Endothelial cell of umbilical vein (primary cell): ENCODE measurements around the gene LDHAL6B. TPM values are rescaled to one million over a fixed set of nuclear protein-coding genes. Genes with fewer than 3 reads are reported as not detected.

Experiments
- BruUV-seq: library from RNA; stranded (reverse); fragments of 400-500 nt; replicated peaks from 2 replicates; lab custom pipeline; 2021; lab: Mats Ljungman, UMichigan
- CTCF ChIA-PET: fragments of 300-600, 350-600 bp; sonication (Branson Sonifier 250); formaldehyde crosslinking; loops from one replicate; lab custom pipeline; 2021; ENCODE audit warnings: antibody characterized with exemption, inconsistent platforms; lab: Charles Lee
- POLR2A ChIA-PET: fragments of 300-600, 350-600 bp; sonication (Branson Sonifier 250); formaldehyde crosslinking; loops from one replicate; lab custom pipeline; 2021; ENCODE audit warnings: antibody characterized with exemption, inconsistent platforms; lab: Charles Lee
- DNase-seq: peaks from one replicate; pipeline ENCODE4 v3.0.0-alpha.2; 2011; ENCODE audit warnings: low read depth, low spot score
- FAIRE-seq: peaks from 2 replicates; lab custom pipeline; 2011; peaks lifted over from hg19 to GRCh38; lab: Jason Lieb, UNC
- H2AFZ ChIP-seq: 2 replicates; pipeline ENCODE4 v1.6.0; 2012; ENCODE audit warnings: low read depth, low read length, control low read depth, inconsistent platforms
- H3K27ac ChIP-seq: 2 replicates; pipeline ENCODE4 v1.5.1; 2011; ENCODE audit warnings: low read depth, mild to moderate bottlenecking, control low read depth, low read length, moderate library complexity; ENCODE audit not compliant: insufficient read depth
- H3K27me3 ChIP-seq, 2 experiments: 2 replicates each; pipeline versions ENCODE4 v1.6.0 to v1.6.1; 2011; ENCODE audit warnings: low read length in 2 of 2, mixed read lengths in 1 of 2; ENCODE audit not compliant: control insufficient read depth in 2 of 2, insufficient read depth in 2 of 2
- H3K36me3 ChIP-seq, 2 experiments: 2 replicates in 1 of 2; 3 replicates in 1 of 2; pipeline ENCODE4 v1.5.1; 2011; ENCODE audit warnings: low read length in 2 of 2, mild to moderate bottlenecking in 1 of 2, moderate library complexity in 1 of 2; ENCODE audit not compliant: control insufficient read depth in 2 of 2, insufficient read depth in 2 of 2; ENCODE audit errors: extremely low read depth in 1 of 2
- H3K4me1 ChIP-seq: 3 replicates; pipeline ENCODE4 v1.5.1; 2011; ENCODE audit warnings: mild to moderate bottlenecking, low read length; ENCODE audit not compliant: control insufficient read depth, insufficient read depth; ENCODE audit errors: extremely low read depth
- H3K4me2 ChIP-seq: 2 replicates; pipeline ENCODE4 v1.6.1; 2011; ENCODE audit warnings: low read length, control low read depth, mixed read lengths; ENCODE audit not compliant: insufficient read depth
- H3K4me3 ChIP-seq, 3 experiments: fragments of 200-600 bp in 1 of 3; sonication (generic), shearing (Covaris generic) in 1 of 3; replicated peaks in 1 of 3; 2 replicates each; pipeline ENCODE4 v1.5.1; 2011 to 2016; ENCODE audit warnings: control low read depth in 3 of 3, low read length in 3 of 3, mild to moderate bottlenecking in 2 of 3, inconsistent platforms in 1 of 3, low read depth in 1 of 3, moderate library complexity in 1 of 3; ENCODE audit not compliant: insufficient read depth in 1 of 3
- H3K79me2 ChIP-seq: 2 replicates; pipeline ENCODE4 v1.6.0; 2012; ENCODE audit warnings: low read length, inconsistent platforms; ENCODE audit not compliant: control insufficient read depth, insufficient read depth
- H3K9ac ChIP-seq: replicated peaks from 2 replicates; pipeline ENCODE3; 2011; ENCODE audit warnings: low read length, control low read depth; ENCODE audit not compliant: insufficient read depth; ENCODE audit errors: extremely low read depth
- H3K9me1 ChIP-seq: replicated peaks from 3 replicates; pipeline ENCODE4 v1.6.0; 2011; ENCODE audit warnings: mild to moderate bottlenecking, low read length; ENCODE audit not compliant: control insufficient read depth, insufficient read depth; ENCODE audit errors: extremely low read depth
- H3K9me3 ChIP-seq: replicated peaks from 2 replicates; pipeline ENCODE4 v1.5.1; 2012; ENCODE audit warnings: low read length, inconsistent platforms; ENCODE audit not compliant: control insufficient read depth, insufficient read depth
- H4K20me1 ChIP-seq: replicated peaks from 2 replicates; pipeline ENCODE3; 2011; ENCODE audit warnings: mild to moderate bottlenecking, low read length; ENCODE audit not compliant: control insufficient read depth, insufficient read depth; ENCODE audit errors: extremely low read depth
- FOS ChIP-seq: IDR thresholded peaks from 2 replicates; pipeline ENCODE4 v1.6.1; 2011; ENCODE audit warnings: mild to moderate bottlenecking, low read length, moderate library complexity, borderline replicate concordance; ENCODE audit not compliant: insufficient read depth
- GATA2 ChIP-seq: IDR thresholded peaks from 2 replicates; pipeline ENCODE4 v1.7.0; 2011; ENCODE audit warnings: low read depth, mild to moderate bottlenecking, moderate library complexity, mixed read lengths, low read length; ENCODE audit not compliant: insufficient read length, insufficient read depth
- JUN ChIP-seq: IDR thresholded peaks from 2 replicates; pipeline ENCODE4 v1.6.1; 2011; ENCODE audit warnings: borderline replicate concordance, low read depth; ENCODE audit not compliant: insufficient read length, insufficient read depth
- MYC ChIP-seq: IDR thresholded peaks from one replicate; pipeline ENCODE4 v1.6.1; 2011; ENCODE audit warnings: mild to moderate bottlenecking, low read depth, low read length
- POLR2A ChIP-seq: IDR thresholded peaks from 2 replicates; pipeline ENCODE4 v1.6.1; 2012; ENCODE audit warnings: low read depth, mild to moderate bottlenecking, control low read depth, low read length
- POLR2AphosphoS5 ChIP-seq: IDR thresholded peaks from 2 replicates; pipeline ENCODE4 v1.6.1; 2012; ENCODE audit warnings: low read depth, mild to moderate bottlenecking, control low read depth, low read length, moderate library complexity; ENCODE audit not compliant: insufficient read depth
- dilution Hi-C: fragments of 300-500 bp; cut with MboI; formaldehyde crosslinking; loops from one replicate; pipeline ENCODE4 v1.15.0; 2019; ENCODE audit warnings: low sequenced_read_pairs; ENCODE audit not compliant: extremely low pct_ligation_motif_present
- intact Hi-C: fragments of 100-400 bp; cut with micrococcal nuclease; formaldehyde crosslinking; loops from one replicate; pipeline ENCODE4 v1.10.0; 2022
- polyA plus RNA-seq, 4 experiments: library from polyadenylated mRNA; depleted of rRNA in 3 of 4; stranded (reverse) in 3 of 4; unstranded in 1 of 4; fragments of >200 nt; gene quantifications; 2 replicates each; pipeline versions ENCODE4 v1.2.1 to v1.2.3, GENCODE V29; 2011 to 2012; ENCODE audit warnings: missing spikeins in 1 of 4
- total RNA-seq: library from RNA; stranded (reverse); gene quantifications from 2 replicates; pipeline ENCODE4 v1.2.3, GENCODE V29; 2021
- TF ChIP-seq, protein P1 (sequence below): IDR thresholded peaks from 2 replicates; pipeline ENCODE4 v1.6.1; 2011; ENCODE audit not compliant: insufficient read depth, insufficient read length

The LDHAL6B gene
- total and polyA plus RNA-seq, 2 donors (not counting 3 experiments of a cell fraction or from before 2014, with no cell fraction given), result not detected

DNA sequence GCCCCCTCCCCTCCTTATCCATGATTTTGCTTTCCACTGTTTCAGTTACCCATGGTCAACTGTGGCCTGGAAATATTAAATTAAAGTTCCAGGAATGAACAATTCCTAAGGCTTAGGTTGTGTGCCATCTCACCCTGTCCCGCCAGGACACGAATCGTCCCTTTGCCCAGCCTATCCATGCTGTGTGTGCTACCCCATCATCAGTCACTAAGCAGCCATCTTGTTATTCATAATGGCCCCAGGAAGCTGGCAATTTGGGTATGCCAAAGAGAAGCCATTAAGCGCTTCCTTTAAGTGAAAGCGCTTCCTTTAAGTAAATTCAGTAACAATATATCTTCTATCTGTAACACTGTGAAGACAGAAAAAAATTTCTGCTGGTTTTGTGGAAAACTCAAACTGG is 49.2 kb upstream of the LDHAL6B start:
- H3K4me1 ChIP-seq, result no peaks in the 10 kb centered on the region
- CTCF ChIA-PET, result interaction anchor here (1.4 kb wide), 1 partner anchor 344 kb away, joined by 5 read pairs; no protein-coding TSS in a partner anchor
- H3K36me3 ChIP-seq, result peaks cover 12 to 51% of the 10 kb centered on the region in 2 experiments
- DNase-seq (no peak), FAIRE-seq (no peak)
- no peak overlapping the region for H3K4me2 ChIP-seq
- no peaks in the 10 kb centered on the region for H3K9me1 ChIP-seq
- H3K27ac ChIP-seq, result no peak overlapping the region
- POLR2A ChIA-PET, result no interaction called here
- H4K20me1 ChIP-seq, result no peaks in the 10 kb centered on the region
- intact Hi-C loops, result no loop called here
- no peaks in the 10 kb centered on the region for H3K79me2 ChIP-seq
- TF ChIP-seq FOS, result no peak
- TF ChIP-seq JUN, result no peak
- no peak for TF ChIP-seq GATA2
- TF ChIP-seq POLR2AphosphoS5, result no peak
- dilution Hi-C loops, result no loop called here
- no peaks in the 10 kb centered on the region for H3K27me3 ChIP-seq
- H2AFZ ChIP-seq, result no peak overlapping the region
- no peak overlapping the region for H3K4me3 ChIP-seq
- BruUV-seq, result no TSS peak
- H3K9ac ChIP-seq, result no peak overlapping the region
- no peaks in the 10 kb centered on the region for H3K9me3 ChIP-seq

DNA sequence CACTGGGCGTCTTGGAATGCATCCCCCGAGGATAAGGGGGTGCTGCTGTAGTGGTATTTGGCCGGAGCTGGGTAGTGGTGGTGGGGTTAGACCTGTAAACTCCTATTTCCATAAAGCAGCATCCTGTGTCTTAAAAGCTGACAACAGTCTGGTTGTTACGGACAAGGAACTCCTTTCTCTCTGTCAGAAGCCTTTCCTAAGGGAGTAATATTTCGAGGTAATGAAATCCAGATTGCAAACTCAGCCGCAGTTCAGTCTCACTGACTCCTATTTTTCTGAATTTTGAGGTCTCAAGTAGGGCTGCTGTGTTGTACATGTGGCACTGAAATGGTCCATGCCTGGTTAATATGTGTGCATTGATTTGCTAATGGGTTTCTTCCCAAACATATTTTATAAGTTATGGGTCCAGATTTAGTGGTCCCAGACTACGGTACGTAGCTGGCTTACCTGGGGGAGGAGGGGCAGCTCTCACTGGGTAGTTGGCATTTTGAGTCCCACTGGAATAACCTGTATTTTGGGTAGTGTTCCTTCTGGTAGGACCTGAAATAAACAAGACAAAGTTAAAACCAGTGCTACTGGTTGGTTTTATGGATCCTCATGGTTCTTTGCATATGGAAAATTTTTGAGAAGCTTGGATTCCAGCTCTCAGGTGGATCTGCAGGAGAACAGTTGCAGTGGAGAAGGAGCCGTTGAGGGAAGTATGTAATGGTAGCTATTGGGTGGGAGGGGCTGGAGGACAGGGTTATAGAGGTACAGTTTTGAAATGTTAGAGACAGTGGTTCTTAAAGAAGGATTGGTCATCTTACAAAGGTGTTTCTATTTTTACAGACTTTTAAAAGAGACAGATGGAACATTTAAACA is 48.6 kb upstream of the LDHAL6B start:
- DNase-seq (no peak), FAIRE-seq (peak; percentile 42)
- Histone ChIP-seq H2AFZ (no peak overlapping the region), H3K79me2 (no peaks in the 10 kb centered on the region), H3K4me3 (no peak overlapping the region), H3K36me3 (peaks cover 12 to 51% of the 10 kb centered on the region in 2 experiments), H3K9ac (no peak overlapping the region), H3K4me2 (no peak overlapping the region), H3K4me1 (no peaks in the 10 kb centered on the region), H4K20me1 (no peaks in the 10 kb centered on the region), H3K9me1 (no peaks in the 10 kb centered on the region), H3K27me3 (no peaks in the 10 kb centered on the region), H3K27ac (no peak overlapping the region), H3K9me3 (no peaks in the 10 kb centered on the region)
- POLR2A ChIA-PET, result no interaction called here
- CTCF ChIA-PET, result interaction anchor here (1.4 kb wide), 1 partner anchor 343 kb away, joined by 5 read pairs; no protein-coding TSS in a partner anchor
- intact Hi-C loops, result no loop called here
- BruUV-seq, result no TSS peak
- TF ChIP-seq JUN (no peak), MYC (no peak), POLR2AphosphoS5 (no peak), FOS (no peak), POLR2A (no peak), GATA2 (no peak)
- TF ChIP-seq, protein P1, sequence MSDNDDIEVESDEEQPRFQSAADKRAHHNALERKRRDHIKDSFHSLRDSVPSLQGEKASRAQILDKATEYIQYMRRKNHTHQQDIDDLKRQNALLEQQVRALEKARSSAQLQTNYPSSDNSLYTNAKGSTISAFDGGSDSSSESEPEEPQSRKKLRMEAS, result no peak
- dilution Hi-C loops, result no loop called here
